ENCODE results near the gene AFF1.

The AFF1 gene

GRCh38 chr4:87045659-87046058, 110.8 kb downstream of the AFF1 start:
- in situ Hi-C loops (cut with MboI; ENCODE audit: low sequenced_read_pairs, unreplicated experiment): no loop called here
- DNase-seq (ENCODE audit: low spot score): no peak
- TF ChIP-seq, protein P1, sequence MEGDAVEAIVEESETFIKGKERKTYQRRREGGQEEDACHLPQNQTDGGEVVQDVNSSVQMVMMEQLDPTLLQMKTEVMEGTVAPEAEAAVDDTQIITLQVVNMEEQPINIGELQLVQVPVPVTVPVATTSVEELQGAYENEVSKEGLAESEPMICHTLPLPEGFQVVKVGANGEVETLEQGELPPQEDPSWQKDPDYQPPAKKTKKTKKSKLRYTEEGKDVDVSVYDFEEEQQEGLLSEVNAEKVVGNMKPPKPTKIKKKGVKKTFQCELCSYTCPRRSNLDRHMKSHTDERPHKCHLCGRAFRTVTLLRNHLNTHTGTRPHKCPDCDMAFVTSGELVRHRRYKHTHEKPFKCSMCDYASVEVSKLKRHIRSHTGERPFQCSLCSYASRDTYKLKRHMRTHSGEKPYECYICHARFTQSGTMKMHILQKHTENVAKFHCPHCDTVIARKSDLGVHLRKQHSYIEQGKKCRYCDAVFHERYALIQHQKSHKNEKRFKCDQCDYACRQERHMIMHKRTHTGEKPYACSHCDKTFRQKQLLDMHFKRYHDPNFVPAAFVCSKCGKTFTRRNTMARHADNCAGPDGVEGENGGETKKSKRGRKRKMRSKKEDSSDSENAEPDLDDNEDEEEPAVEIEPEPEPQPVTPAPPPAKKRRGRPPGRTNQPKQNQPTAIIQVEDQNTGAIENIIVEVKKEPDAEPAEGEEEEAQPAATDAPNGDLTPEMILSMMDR (IDR thresholded peaks at IDR 0.05; ENCODE audit: borderline replicate concordance, control extremely low read depth, extremely low read depth, insufficient read depth, missing control alignments): no peak

DNA sequence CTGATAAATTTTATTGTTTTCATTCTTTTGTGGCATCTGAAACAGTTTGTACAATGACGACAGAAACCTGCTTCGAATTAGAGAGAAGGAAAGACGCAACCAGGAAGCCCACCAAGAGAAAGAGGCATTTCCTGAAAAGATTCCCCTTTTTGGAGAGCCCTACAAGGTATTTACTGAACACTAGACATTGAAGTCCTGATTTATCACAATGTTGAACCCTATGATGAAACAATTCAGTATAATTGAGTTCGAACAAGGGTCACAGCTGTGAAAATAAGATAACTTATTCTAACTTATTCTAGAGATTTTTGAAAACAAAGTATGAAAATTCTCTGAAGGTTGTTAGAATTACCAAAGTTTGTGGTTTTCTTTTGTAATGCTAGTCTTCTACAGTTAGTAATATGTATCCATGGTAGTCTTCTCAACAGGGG, 111.3 kb downstream of the AFF1 start:
- no peak for DNase-seq (ENCODE audit: low spot score)
- TF ChIP-seq, protein P1 (IDR thresholded peaks at IDR 0.05; ENCODE audit: borderline replicate concordance, control extremely low read depth, extremely low read depth, insufficient read depth, missing control alignments): no peak
- in situ Hi-C loops (cut with MboI; ENCODE audit: low sequenced_read_pairs, unreplicated experiment): no loop called here

- TF ChIP-seq, protein P1 (IDR thresholded peaks at IDR 0.05; ENCODE audit: borderline replicate concordance, control extremely low read depth, extremely low read depth, insufficient read depth, missing control alignments): no peak
- in situ Hi-C loops (cut with MboI; ENCODE audit: low sequenced_read_pairs, unreplicated experiment): no loop called here
- no peak for DNase-seq (ENCODE audit: low spot score)
Measured at GRCh38 chr4:87047281-87047798, 112.5 kb downstream of the AFF1 start.

DNA sequence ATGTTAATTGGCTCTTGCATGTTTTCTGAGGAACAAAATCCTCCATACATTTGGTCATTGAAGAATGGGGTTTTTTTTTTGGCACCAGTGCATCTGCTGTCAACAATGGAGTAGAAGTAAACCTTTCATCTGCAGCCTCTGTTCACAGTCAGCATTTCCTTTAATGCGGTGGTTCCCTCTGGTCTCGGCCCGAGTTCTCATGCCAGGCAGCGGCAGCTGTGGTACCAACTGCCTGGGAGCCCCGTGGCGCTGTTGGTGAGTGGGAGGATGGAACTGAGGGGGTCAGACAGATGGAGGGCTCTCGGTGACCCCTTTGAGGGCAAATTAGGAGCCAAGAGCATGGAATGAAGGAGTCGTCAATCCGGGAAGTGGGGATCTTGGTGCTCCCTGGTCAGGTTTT, 114.7 kb downstream of the AFF1 start:
- TF ChIP-seq, protein P1 (IDR thresholded peaks at IDR 0.05; ENCODE audit: borderline replicate concordance, control extremely low read depth, extremely low read depth, insufficient read depth, missing control alignments): no peak
- in situ Hi-C loops (cut with MboI; ENCODE audit: low sequenced_read_pairs, unreplicated experiment): no loop called here
- no peak for DNase-seq (ENCODE audit: low spot score)

DNA sequence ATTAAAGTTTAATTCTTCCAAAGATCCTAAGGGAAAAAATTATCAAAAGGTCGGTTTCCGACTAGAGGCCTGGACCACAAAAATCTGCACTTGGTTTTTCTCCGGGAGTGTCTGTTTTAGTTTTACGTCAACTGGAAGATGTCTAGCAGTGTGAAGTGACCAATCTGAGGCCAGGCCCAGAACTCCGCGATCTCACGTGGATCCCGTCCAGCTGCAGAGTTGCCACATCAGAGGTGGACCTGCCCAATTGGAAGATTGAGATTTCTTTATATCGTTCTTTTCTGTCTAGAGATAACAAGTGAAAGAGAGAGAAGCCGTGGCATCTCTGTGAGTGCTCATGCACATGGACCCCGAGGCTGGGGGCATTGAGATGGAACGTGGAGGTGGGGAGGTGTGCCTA, 115.8 kb downstream of the AFF1 start:
- TF ChIP-seq, protein P1 (IDR thresholded peaks at IDR 0.05; ENCODE audit: borderline replicate concordance, control extremely low read depth, extremely low read depth, insufficient read depth, missing control alignments): no peak
- in situ Hi-C loops (cut with MboI; ENCODE audit: low sequenced_read_pairs, unreplicated experiment): no loop called here
- no peak for DNase-seq (ENCODE audit: low spot score)

GRCh38 chr4:87051121-87051713, 116.4 kb downstream of the AFF1 start:
- TF ChIP-seq, protein P1 (IDR thresholded peaks at IDR 0.05; ENCODE audit: borderline replicate concordance, control extremely low read depth, extremely low read depth, insufficient read depth, missing control alignments): no peak
- DNase-seq (ENCODE audit: low spot score): no peak
- in situ Hi-C loops (cut with MboI; ENCODE audit: low sequenced_read_pairs, unreplicated experiment): no loop called here
